HepG2 (cell line): Measurements from ENCODE around the gene RTN1. TPM values are rescaled to one million over a fixed set of nuclear protein-coding genes. Genes with fewer than 3 reads are reported as not detected.

Source experiments
- CHD4 ChIP-seq: fragments of 200-600 bp; sonication (generic); IDR thresholded peaks from 2 replicates; pipeline ENCODE4 v1.7.0; 2017; ENCODE audit warnings: mild to moderate bottlenecking, low read length, borderline replicate concordance
- HOXA3 ChIP-seq: sonication (generic); formaldehyde crosslinking; IDR thresholded peaks from 2 replicates; pipeline ENCODE4 v1.5.0; 2020; ENCODE audit warnings: missing genetic modification reagents
- KAT7 ChIP-seq: IDR thresholded peaks from 2 replicates; pipeline ENCODE4 v1.6.1; 2018; ENCODE audit warnings: borderline replicate concordance, missing compliant biosample characterization
- MED1 ChIP-seq: sonication (generic); formaldehyde crosslinking; IDR thresholded peaks from 2 replicates; pipeline ENCODE4 v1.4.0; 2020; ENCODE audit warnings: missing genetic modification reagents
- MIXL1 ChIP-seq: IDR thresholded peaks from 2 replicates; pipeline ENCODE4 v1.6.1; 2016
- SMARCE1 ChIP-seq: fragments of 450-650 bp; IDR thresholded peaks from 2 replicates; pipeline ENCODE4 v1.6.1; 2017; ENCODE audit warnings: borderline replicate concordance
- ZFP1 ChIP-seq: IDR thresholded peaks from 2 replicates; pipeline ENCODE4 v1.6.1; 2016
- ZIK1 ChIP-seq: sonication (generic); formaldehyde crosslinking; IDR thresholded peaks from 2 replicates; pipeline ENCODE4 v1.5.0; 2020; ENCODE audit warnings: mild to moderate bottlenecking, low read depth, missing genetic modification reagents, borderline replicate concordance
- ZNF10 ChIP-seq: sonication (generic); formaldehyde crosslinking; IDR thresholded peaks from 2 replicates; pipeline ENCODE4 v1.4.0; 2020; ENCODE audit warnings: mild to moderate bottlenecking, low read depth, missing genetic modification reagents, borderline replicate concordance
- ZNF432 ChIP-seq: sonication (generic); formaldehyde crosslinking; IDR thresholded peaks from 2 replicates; pipeline ENCODE4 v1.5.0; 2020; ENCODE audit warnings: missing genetic modification reagents, mild to moderate bottlenecking, borderline replicate concordance
- ZNF598 ChIP-seq: sonication (generic); formaldehyde crosslinking; IDR thresholded peaks from 2 replicates; pipeline ENCODE4 v1.5.1; 2020; ENCODE audit warnings: mild to moderate bottlenecking, missing genetic modification reagents, borderline replicate concordance
- ZNF605 ChIP-seq: sonication (generic); formaldehyde crosslinking; IDR thresholded peaks from 2 replicates; pipeline ENCODE4 v1.8.0; 2022; ENCODE audit warnings: mild to moderate bottlenecking, missing genetic modification reagents
- ZNF644 ChIP-seq: IDR thresholded peaks from 2 replicates; pipeline ENCODE4 v1.6.1; 2016; ENCODE audit warnings: low read depth
- polyA plus RNA-seq, 8 experiments: library from polyadenylated mRNA; depleted of rRNA in 3 of 8; stranded (reverse) in 7 of 8; unstranded in 1 of 8; fragments of >200 nt; fragmentation: Illumina TruSeq in 4 of 8; extraction: Trizol in 4 of 8; gene quantifications; 2 replicates each; pipeline versions ENCODE4 v1.2.1 to v1.2.3, GENCODE V29; 2011 to 2016; ENCODE audit warnings: low read depth in 4 of 8, missing spikeins in 1 of 8, mixed read lengths in 1 of 8; ENCODE audit not compliant: insufficient read depth in 1 of 8
- total RNA-seq, 5 experiments: library from RNA; depleted of rRNA; stranded (reverse); fragments of >200 nt; fragmentation: Illumina TruSeq; extraction: Trizol; gene quantifications; 2 replicates each; pipeline ENCODE4 v1.2.3, GENCODE V29; 2016; ENCODE audit warnings: low read depth in 1 of 5
- TF ChIP-seq, protein P1 (sequence below): sonication (generic); formaldehyde crosslinking; conservative IDR thresholded peaks from 2 replicates; pipeline ENCODE4 v1.4.0; 2020; ENCODE audit warnings: mild to moderate bottlenecking, missing genetic modification reagents, moderate library complexity
- TF ChIP-seq, protein P2 (sequence below): sonication (generic); formaldehyde crosslinking; conservative IDR thresholded peaks from 2 replicates; pipeline ENCODE4 v1.4.0; 2020; ENCODE audit warnings: missing genetic modification reagents
- TF ChIP-seq, protein P3 (sequence below): sonication (generic); formaldehyde crosslinking; IDR thresholded peaks from 2 replicates; pipeline ENCODE4 v1.4.0; 2020; ENCODE audit warnings: missing genetic modification reagents, borderline replicate concordance
- TF ChIP-seq, protein P4 (sequence below): sonication (generic); formaldehyde crosslinking; IDR thresholded peaks from 2 replicates; pipeline ENCODE4 v1.9.0; 2021; ENCODE audit warnings: missing genetic modification reagents, borderline replicate concordance
- TF ChIP-seq, protein P5 (sequence below): IDR thresholded peaks from 2 replicates; pipeline ENCODE4 v1.6.1; 2012; ENCODE audit warnings: low read depth, low read length, improper control_type of control experiment

The RTN1 gene
- total and polyA plus RNA-seq, 2 of the 13 experiments (the other 11 are each of a cell fraction or from before 2014, with no cell fraction given) = 0.04 to 0.18 TPM

DNA sequence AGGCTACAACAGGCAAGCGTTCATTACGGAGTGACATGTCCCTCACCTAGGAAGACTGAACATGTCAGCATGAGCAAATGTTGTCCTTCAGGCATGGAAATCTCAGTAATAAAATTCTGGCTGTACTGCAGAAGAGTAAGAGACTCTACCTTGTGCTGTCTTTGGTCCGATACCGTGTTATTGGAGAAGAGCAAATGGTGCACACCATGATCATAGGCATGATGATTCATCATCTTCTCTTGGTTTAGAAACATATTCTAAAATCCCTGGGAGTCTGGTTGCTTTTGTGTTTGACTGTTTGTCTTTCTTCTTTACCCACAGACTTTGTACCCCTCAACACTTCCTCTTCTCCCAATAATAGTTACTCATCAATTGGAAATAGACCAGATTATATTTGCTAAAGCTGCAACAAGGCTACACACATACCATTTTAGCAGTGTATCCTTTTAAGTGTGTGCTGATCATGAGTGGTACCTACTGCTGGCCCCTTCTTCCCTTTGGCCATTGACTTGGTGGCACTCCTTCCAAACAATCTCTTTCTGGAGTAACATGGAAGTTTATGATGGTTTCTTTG lies 93.5 kb downstream of the RTN1 start (continued):
- TF ChIP-seq HOXA3 (CRISPR knock-in tag) (no peak), ZNF432 (CRISPR knock-in tag) (no peak), KAT7 (CRISPR knock-in tag) (no peak), MED1 (CRISPR knock-in tag) (peak; percentile 48), CHD4 (no peak), ZNF605 (no peak), SMARCE1 (no peak), MIXL1 (CRISPR knock-in tag) (0 out of 2 replicates have a peak, but pooled peaks have one; percentile 36), ZNF644 (CRISPR knock-in tag) (peak; percentile 85), ZNF598 (CRISPR knock-in tag) (no peak), ZIK1 (no peak), ZFP1 (CRISPR knock-in tag) (no peak), ZNF10 (CRISPR knock-in tag) (no peak)
- TF ChIP-seq, protein P1, sequence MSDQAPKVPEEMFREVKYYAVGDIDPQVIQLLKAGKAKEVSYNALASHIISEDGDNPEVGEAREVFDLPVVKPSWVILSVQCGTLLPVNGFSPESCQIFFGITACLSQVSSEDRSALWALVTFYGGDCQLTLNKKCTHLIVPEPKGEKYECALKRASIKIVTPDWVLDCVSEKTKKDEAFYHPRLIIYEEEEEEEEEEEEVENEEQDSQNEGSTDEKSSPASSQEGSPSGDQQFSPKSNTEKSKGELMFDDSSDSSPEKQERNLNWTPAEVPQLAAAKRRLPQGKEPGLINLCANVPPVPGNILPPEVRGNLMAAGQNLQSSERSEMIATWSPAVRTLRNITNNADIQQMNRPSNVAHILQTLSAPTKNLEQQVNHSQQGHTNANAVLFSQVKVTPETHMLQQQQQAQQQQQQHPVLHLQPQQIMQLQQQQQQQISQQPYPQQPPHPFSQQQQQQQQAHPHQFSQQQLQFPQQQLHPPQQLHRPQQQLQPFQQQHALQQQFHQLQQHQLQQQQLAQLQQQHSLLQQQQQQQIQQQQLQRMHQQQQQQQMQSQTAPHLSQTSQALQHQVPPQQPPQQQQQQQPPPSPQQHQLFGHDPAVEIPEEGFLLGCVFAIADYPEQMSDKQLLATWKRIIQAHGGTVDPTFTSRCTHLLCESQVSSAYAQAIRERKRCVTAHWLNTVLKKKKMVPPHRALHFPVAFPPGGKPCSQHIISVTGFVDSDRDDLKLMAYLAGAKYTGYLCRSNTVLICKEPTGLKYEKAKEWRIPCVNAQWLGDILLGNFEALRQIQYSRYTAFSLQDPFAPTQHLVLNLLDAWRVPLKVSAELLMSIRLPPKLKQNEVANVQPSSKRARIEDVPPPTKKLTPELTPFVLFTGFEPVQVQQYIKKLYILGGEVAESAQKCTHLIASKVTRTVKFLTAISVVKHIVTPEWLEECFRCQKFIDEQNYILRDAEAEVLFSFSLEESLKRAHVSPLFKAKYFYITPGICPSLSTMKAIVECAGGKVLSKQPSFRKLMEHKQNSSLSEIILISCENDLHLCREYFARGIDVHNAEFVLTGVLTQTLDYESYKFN (CRISPR knock-in tag) = peak; percentile 79
- TF ChIP-seq, protein P2, sequence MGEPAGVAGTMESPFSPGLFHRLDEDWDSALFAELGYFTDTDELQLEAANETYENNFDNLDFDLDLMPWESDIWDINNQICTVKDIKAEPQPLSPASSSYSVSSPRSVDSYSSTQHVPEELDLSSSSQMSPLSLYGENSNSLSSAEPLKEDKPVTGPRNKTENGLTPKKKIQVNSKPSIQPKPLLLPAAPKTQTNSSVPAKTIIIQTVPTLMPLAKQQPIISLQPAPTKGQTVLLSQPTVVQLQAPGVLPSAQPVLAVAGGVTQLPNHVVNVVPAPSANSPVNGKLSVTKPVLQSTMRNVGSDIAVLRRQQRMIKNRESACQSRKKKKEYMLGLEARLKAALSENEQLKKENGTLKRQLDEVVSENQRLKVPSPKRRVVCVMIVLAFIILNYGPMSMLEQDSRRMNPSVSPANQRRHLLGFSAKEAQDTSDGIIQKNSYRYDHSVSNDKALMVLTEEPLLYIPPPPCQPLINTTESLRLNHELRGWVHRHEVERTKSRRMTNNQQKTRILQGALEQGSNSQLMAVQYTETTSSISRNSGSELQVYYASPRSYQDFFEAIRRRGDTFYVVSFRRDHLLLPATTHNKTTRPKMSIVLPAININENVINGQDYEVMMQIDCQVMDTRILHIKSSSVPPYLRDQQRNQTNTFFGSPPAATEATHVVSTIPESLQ (CRISPR knock-in tag) = no peak
- TF ChIP-seq, protein P3, sequence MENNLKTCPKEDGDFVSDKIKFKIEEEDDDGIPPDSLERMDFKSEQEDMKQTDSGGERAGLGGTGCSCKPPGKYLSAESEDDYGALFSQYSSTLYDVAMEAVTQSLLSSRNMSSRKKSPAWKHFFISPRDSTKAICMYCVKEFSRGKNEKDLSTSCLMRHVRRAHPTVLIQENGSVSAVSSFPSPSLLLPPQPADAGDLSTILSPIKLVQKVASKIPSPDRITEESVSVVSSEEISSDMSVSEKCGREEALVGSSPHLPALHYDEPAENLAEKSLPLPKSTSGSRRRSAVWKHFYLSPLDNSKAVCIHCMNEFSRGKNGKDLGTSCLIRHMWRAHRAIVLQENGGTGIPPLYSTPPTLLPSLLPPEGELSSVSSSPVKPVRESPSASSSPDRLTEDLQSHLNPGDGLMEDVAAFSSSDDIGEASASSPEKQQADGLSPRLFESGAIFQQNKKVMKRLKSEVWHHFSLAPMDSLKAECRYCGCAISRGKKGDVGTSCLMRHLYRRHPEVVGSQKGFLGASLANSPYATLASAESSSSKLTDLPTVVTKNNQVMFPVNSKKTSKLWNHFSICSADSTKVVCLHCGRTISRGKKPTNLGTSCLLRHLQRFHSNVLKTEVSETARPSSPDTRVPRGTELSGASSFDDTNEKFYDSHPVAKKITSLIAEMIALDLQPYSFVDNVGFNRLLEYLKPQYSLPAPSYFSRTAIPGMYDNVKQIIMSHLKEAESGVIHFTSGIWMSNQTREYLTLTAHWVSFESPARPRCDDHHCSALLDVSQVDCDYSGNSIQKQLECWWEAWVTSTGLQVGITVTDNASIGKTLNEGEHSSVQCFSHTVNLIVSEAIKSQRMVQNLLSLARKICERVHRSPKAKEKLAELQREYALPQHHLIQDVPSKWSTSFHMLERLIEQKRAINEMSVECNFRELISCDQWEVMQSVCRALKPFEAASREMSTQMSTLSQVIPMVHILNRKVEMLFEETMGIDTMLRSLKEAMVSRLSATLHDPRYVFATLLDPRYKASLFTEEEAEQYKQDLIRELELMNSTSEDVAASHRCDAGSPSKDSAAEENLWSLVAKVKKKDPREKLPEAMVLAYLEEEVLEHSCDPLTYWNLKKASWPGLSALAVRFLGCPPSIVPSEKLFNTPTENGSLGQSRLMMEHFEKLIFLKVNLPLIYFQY (CRISPR knock-in tag) = no peak
- TF ChIP-seq, protein P4, sequence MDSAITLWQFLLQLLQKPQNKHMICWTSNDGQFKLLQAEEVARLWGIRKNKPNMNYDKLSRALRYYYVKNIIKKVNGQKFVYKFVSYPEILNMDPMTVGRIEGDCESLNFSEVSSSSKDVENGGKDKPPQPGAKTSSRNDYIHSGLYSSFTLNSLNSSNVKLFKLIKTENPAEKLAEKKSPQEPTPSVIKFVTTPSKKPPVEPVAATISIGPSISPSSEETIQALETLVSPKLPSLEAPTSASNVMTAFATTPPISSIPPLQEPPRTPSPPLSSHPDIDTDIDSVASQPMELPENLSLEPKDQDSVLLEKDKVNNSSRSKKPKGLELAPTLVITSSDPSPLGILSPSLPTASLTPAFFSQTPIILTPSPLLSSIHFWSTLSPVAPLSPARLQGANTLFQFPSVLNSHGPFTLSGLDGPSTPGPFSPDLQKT (CRISPR knock-in tag) = no peak
- TF ChIP-seq, protein P5, sequence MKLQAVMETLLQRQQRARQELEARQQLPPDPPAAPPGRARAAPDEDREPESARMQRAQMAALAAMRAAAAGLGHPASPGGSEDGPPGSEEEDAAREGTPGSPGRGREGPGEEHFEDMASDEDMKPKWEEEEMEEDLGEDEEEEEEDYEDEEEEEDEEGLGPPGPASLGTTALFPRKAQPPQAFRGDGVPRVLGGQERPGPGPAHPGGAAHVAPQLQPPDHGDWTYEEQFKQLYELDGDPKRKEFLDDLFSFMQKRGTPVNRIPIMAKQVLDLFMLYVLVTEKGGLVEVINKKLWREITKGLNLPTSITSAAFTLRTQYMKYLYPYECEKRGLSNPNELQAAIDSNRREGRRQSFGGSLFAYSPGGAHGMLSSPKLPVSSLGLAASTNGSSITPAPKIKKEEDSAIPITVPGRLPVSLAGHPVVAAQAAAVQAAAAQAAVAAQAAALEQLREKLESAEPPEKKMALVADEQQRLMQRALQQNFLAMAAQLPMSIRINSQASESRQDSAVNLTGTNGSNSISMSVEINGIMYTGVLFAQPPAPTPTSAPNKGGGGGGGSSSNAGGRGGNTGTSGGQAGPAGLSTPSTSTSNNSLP = peak; percentile 69
